AG09319 (cell line): ENCODE measurements around the gene MAOB.

Source experiments
- DNase-seq: peaks from one replicate; pipeline ENCODE4 v3.0.0-alpha.2; 2010; ENCODE audit warnings: low read depth; ENCODE audit errors: extremely low read depth
- CTCF ChIP-seq: IDR thresholded peaks from 2 replicates; pipeline ENCODE4 v1.5.1; 2011; ENCODE audit warnings: low read depth, mild to moderate bottlenecking, inconsistent platforms, low read length, moderate library complexity

MAOB gene

GRCh38 chrX:43717161-43717560 lies 165.1 kb downstream of the MAOB start:
- no peak for DNase-seq
- no peak for TF ChIP-seq CTCF

- DNase-seq: no peak
- TF ChIP-seq CTCF: no peak
Observed at GRCh38 chrX:43716696-43717095, 165.6 kb downstream of the MAOB start.
